Right atrium auricular region (tissue), 2 donors: ENCODE results near the gene CYP11A1. TPM values are rescaled to one million over a fixed set of nuclear protein-coding genes. Genes with fewer than 3 reads are reported as not detected.

Source experiments
- DNase-seq: peaks from one replicate; pipeline ENCODE4 v3.0.0-alpha.2; 2019; ENCODE audit warnings: low spot score
- H3K27ac ChIP-seq, 2 donors: fragments of 200-600 bp; sonication (generic); 1 replicate in 1 of 2; 2 replicates in 1 of 2; pipeline ENCODE4 v1.5.1; 2016 to 2019
- H3K27me3 ChIP-seq, 2 donors: fragments of 200-600 bp; sonication (generic); one replicate each; pipeline versions ENCODE4 v1.5.1 to v1.6.0; 2017 to 2019
- H3K36me3 ChIP-seq: fragments of 200-600 bp; sonication (generic); one replicate; pipeline ENCODE4 v1.5.1; 2016
- H3K4me1 ChIP-seq, 2 donors: fragments of 200-600 bp; sonication (generic); one replicate each; pipeline versions ENCODE4 v1.5.1 to v1.6.0; 2017 to 2019
- H3K4me3 ChIP-seq, 2 donors: fragments of 200-600 bp; sonication (generic); 1 replicate in 1 of 2; 2 replicates in 1 of 2; pipeline ENCODE4 v1.5.1; 2017 to 2019; ENCODE audit warnings: mild to moderate bottlenecking in 1 of 2, moderate library complexity in 1 of 2
- H3K9me3 ChIP-seq, 2 donors: fragments of 200-600 bp; sonication (generic); one replicate each; pipeline ENCODE4 v1.5.1; 2019
- CTCF ChIP-seq, 2 donors: fragments of 200-600 bp; sonication (generic); IDR thresholded peaks; one replicate each; pipeline ENCODE4 v1.5.1; 2019; ENCODE audit warnings: antibody characterized with exemption in 2 of 2
- total RNA-seq, 2 donors: library from RNA; depleted of rRNA; stranded (reverse); fragments of >200 nt; gene quantifications; one replicate each; pipeline ENCODE4 v1.1.0, GENCODE V29; 2016

The CYP11A1 gene
- total RNA-seq, 2 donors from 2014 or later, result 0.71 to 1.0 TPM

- no peak for TF ChIP-seq CTCF (IDR thresholded peaks at IDR 0.05)
- Histone ChIP-seq H3K36me3 (no peaks in the 10 kb centered on the region), H3K27me3 (no peaks in the 10 kb centered on the region), H3K9me3 (no peaks in the 10 kb centered on the region), H3K4me1 (no peaks in the 10 kb centered on the region), H3K27ac (no peak overlapping the region), H3K4me3 (no peak overlapping the region)
- DNase-seq, result no peak
These were observed 29.7 kb downstream of the CYP11A1 start for GRCh38 chr15:74337607-74338211.

- Histone ChIP-seq H3K27ac (no peak overlapping the region), H3K4me1 (no peaks in the 10 kb centered on the region), H3K4me3 (no peak overlapping the region), H3K27me3 (no peaks in the 10 kb centered on the region), H3K9me3 (no peaks in the 10 kb centered on the region), H3K36me3 (no peaks in the 10 kb centered on the region)
- TF ChIP-seq CTCF (IDR thresholded peaks at IDR 0.05), result no peak
- DNase-seq, result no peak
These were observed 30.3 kb downstream of the CYP11A1 start for GRCh38 chr15:74337146-74337545.

- DNase-seq, result no peak
- no peaks in the 10 kb centered on the region for H3K9me3 ChIP-seq
- no peak overlapping the region for H3K27ac ChIP-seq
- H3K36me3 ChIP-seq, result no peaks in the 10 kb centered on the region
- H3K4me3 ChIP-seq, result no peak overlapping the region
- H3K27me3 ChIP-seq, result no peaks in the 10 kb centered on the region
- no peaks in the 10 kb centered on the region for H3K4me1 ChIP-seq
- no peak for TF ChIP-seq CTCF (IDR thresholded peaks at IDR 0.05)
These were observed 31.1 kb downstream of the CYP11A1 start for GRCh38 chr15:74336061-74337005.

- Histone ChIP-seq H3K36me3 (no peaks in the 10 kb centered on the region), H3K4me3 (no peak overlapping the region), H3K27me3 (no peaks in the 10 kb centered on the region), H3K9me3 (no peaks in the 10 kb centered on the region), H3K4me1 (no peaks in the 10 kb centered on the region), H3K27ac (no peak overlapping the region)
- TF ChIP-seq CTCF (IDR thresholded peaks at IDR 0.05), result no peak
- no peak for DNase-seq
These were observed 32.0 kb downstream of the CYP11A1 start for GRCh38 chr15:74335396-74335795.

- H3K4me3 ChIP-seq, result no peak overlapping the region
- DNase-seq, result no peak
- no peaks in the 10 kb centered on the region for H3K36me3 ChIP-seq
- no peaks in the 10 kb centered on the region for H3K27me3 ChIP-seq
- no peaks in the 10 kb centered on the region for H3K9me3 ChIP-seq
- H3K27ac ChIP-seq, result no peak overlapping the region
- no peaks in the 10 kb centered on the region for H3K4me1 ChIP-seq
- TF ChIP-seq CTCF (IDR thresholded peaks at IDR 0.05), result no peak
These were observed 33.3 kb downstream of the CYP11A1 start for GRCh38 chr15:74334127-74334526.
